ENCODE data around the gene MROH9.

Gene MROH9

GRCh38 chr1:170967042-170967910, 31.9 kb downstream of the MROH9 start:
- DNase-seq: no peak

- no peak for DNase-seq
These were observed 34.9 kb downstream of the MROH9 start for GRCh38 chr1:170970256-170970655.

DNA sequence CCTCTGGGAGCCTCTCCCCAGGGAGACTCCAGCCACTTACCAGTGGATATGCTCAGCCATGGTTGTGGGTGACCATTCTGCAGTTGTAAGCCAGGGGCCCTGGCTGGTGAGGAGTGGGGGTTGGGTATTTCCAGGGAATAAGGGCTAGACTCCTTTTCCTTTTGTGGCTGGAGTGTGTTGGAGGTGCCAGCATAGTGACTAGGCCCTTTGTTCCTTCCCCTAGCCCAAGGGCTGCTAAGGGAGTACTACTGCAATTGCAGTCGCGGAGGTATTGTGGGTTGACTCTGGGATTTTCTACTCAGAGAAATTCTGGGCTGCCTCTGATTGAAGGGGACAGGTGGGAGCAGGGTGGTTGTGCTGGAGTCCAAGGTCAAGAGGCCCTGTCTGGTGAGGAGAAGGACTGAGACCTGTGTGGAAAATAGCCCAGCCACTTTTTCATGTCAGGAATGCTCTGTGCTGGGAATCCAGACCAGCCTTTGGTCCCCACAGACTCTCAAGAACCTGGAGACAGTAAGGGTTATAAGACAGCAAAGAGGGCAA, 43.1 kb downstream of the MROH9 start:
- no peak for DNase-seq

DNA sequence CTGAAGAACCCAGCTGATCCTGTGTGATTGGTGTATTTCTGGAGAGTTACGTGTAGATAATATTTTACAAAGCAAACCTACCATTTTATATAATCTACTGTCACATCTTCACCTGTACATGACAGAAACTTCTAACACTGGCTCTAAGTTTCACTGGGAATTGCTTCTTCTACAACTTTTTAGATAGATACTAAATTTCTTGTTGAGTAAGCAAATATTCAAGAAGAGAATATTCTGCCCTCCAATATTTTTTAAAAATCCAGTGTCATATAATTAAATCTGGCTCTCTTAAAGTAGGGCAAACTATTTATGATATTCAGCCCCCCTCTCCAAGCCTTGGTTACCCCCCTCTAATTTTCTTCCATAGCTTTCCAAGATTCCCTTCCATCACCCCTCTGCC, 50.1 kb downstream of the MROH9 start:
- no peak for DNase-seq

DNA sequence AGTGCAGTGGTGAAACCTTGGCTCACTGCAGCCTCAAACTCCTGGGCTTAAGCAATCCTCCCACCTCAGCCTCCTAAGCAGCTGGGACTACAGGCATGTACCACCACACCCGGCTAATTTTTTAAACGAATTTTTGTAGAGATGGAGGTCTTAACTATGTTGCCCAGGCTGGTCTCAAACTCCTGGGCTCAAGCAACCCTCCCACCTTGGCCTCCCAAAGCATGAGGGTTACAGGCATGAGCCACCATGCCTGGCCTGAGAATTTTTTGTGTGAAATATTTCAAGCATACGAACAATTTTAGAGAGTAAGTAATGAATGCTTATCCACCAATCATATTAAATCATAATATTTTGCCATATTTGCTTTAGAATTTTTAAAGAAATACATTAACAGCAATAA, 51.6 kb downstream of the MROH9 start:
- no peak for DNase-seq

GRCh38 chr1:170987424-170987823, 52.1 kb downstream of the MROH9 start:
- no peak for DNase-seq

GRCh38 chr1:170993151-170993550, 57.8 kb downstream of the MROH9 start:
- DNase-seq: no peak

- no peak for DNase-seq
These were observed 58.4 kb downstream of the MROH9 start for GRCh38 chr1:170993717-170994116.

GRCh38 chr1:171014880-171015279, 79.5 kb downstream of the MROH9 start:
- no peak for DNase-seq

- no peak for DNase-seq
These were observed 82.1 kb downstream of the MROH9 start for GRCh38 chr1:171017426-171017825.

DNA sequence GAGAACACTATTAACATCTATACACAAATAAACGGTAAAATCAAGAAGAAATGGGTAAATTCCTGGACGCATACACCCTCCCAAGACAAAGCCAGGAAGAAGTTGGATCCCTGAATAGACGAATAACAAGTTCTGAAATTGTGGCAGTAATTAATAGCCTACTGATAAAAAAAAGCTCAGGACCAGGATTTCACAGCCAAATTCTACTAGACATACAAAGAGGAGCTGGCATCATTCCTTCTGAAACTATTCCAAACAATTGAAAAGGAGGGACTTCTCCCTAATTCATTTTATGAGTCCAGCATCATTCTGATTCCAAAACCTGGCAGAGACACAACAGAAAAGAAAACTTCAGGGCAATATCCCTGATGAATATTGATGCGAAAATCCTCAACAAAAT, 84.6 kb downstream of the MROH9 start:
- no peak for DNase-seq

DNA sequence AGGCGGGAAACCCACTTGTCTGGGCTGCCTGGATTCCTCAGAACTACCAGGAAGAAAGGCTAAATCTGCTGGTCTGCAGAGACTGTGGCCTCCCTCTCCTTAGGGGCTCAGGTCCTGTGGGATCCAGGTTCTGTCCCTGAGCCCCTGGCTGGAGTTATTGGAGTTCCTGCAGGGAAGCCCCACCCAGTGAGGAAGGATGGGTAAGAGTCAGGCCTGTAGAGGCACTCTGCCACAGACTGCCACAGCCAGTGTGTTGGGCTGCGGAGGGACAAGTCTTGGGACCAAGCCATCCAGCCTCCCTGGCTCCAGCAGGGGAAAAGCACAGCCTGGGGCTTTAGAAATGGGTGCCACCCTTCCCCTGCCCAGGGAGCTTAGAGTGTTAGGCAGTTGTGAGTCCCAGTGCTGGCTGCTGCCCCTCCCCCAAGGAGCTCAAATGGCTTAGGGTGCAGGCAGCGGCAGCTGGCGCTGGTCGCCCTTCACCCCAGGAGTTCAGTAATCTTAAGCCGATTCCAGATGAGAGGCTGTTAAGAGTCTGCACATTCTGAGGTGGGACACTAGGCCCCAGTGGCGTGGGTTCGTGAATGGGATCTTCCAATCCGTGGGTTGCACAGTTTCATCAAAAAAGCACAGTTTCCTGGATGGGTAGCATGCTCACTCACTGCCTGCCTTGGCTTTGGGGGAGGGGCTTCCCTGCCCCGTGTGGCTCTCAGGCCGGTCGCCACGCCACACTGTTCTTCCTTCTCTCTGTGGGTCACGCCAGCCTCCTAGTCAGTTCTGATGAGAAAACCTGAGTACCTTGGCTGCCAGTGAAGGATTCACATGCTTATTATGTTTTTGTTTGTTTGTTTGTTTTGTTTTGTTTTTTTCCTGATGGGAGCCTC, 97.7 kb downstream of the MROH9 start:
- DNase-seq: no peak

GRCh38 chr1:171037626-171038025, 102.3 kb downstream of the MROH9 start:
- DNase-seq: no peak

GRCh38 chr1:171038284-171038683, 103.0 kb downstream of the MROH9 start:
- no peak for DNase-seq

- no peak for DNase-seq
These were observed 112.7 kb downstream of the MROH9 start for GRCh38 chr1:171048014-171048413.

GRCh38 chr1:171052977-171053376, 117.6 kb downstream of the MROH9 start:
- DNase-seq: no peak

- DNase-seq: no peak
These were observed 120.8 kb downstream of the MROH9 start for GRCh38 chr1:171055966-171056643.

GRCh38 chr1:171061425-171062143, 126.2 kb downstream of the MROH9 start:
- no peak for DNase-seq

GRCh38 chr1:171062902-171063301, 127.6 kb downstream of the MROH9 start:
- DNase-seq: no peak

DNA sequence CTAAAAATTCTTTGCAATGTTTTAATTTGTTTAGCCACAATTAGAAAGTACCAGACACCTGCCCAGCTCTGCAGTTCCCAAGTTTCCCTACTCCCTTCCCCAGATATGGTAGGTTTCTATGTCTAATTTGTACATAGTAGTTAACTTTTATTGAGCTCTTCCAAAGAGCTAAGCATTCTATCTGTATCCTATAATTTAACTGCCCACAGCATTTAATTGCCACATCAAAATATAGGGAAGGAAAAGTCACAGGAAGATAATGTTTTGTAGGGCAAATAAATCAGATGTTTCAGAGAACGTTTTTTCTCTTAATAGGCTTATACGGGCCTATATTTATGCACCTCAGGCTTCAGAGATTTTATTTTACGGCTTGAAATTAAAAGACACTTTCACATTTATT, 139.7 kb downstream of the MROH9 start:
- no peak for DNase-seq

- DNase-seq: no peak
These were observed 146.0 kb downstream of the MROH9 start for GRCh38 chr1:171081314-171081753.

DNA sequence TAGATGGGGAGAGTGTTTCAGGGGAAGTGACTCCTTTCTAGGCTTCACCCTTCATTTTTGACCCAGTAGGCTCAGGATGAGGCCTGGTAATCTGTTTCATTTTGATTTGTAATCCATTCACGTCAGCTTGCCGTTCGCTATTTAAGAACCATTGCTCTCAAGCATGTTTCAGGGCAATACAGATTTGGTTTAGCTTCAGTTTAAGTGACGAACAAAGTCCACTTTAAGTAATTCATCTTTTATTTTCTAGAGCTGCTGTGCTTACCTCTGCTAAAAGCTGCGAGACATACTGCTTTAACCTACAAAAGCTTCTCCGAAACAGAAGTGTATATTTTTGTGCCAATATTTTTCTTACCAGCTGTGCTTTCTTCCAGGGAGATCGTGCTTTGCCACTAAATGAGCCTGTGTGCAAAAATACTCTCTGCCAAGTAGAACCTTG, 146.4 kb downstream of the MROH9 start:
- DNase-seq: no peak
